HG02588 (cell line): ENCODE results near the gene ZNF709.
"Not testable (repeated sequence)": the region's sequence is repeated elsewhere in the genome, so short reads cannot be mapped to it uniquely, and the experiment has no call there.

Source experiments
- ATAC-seq: cut with Tn5 transposase; IDR thresholded peaks from one replicate; pipeline ENCODE4 v1.9.1; 2021; ENCODE audit warnings: mild to moderate bottlenecking, moderate library complexity; ENCODE audit not compliant: unreplicated experiment

Gene ZNF709

DNA sequence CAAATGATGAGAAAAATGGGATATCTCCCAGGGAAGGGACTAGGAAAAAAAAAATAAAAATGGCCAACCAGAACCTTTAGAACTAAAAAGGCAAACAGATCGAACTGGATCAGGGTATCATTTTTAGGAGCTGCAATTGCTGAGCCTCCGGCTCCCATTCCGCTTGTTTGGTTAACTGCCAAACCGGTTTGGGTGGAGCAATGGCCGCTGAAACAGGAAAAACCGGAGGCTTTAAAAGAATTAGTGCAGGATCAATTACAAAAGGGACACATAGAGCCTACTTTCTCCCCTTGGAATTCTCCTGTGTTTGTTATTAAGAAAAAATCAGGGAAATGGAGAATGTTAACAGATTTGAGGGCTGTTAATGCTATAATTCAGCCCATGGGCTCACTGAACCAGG is 31.1 kb downstream of the ZNF709 start:
- ATAC-seq = no peak

DNA sequence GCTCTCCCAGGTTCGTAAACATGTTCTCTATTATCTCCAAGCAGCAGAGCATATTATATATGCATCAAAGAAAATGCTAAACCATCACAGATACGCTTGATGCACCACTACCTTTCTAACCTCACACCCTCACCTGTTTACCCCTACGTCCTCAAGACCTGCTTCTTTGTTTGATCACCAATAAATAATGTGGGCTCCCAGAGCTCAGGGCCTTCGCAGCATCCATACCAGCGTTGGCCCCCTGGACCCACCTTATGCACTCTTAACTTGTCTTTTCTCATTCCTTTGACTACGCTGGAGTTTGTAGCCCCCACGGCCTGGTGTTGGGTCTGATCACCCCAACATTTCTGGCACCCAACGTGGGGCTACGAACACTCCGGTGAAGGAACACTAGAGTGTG is 33.8 kb downstream of the ZNF709 start:
- no peak for ATAC-seq

DNA sequence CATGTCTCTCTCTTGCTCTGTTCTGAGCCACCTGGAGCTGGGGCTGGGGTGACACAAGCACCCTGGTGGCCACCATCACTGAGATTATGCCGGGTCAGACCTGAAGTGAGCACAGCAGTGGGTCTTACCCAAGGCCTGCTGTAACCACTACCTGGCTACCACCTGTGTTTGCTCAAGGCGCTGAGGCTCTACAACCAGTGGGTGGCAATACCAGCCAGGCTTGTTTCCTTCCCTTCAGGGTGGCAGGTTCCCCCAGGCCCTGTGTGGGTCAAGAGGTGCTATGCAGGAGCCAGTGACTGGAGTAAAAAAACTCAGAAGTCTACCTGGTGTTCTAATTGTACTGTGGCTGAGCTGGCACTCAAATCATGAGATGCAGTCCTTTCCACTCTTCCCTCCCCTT is 35.8 kb downstream of the ZNF709 start:
- no peak for ATAC-seq

DNA sequence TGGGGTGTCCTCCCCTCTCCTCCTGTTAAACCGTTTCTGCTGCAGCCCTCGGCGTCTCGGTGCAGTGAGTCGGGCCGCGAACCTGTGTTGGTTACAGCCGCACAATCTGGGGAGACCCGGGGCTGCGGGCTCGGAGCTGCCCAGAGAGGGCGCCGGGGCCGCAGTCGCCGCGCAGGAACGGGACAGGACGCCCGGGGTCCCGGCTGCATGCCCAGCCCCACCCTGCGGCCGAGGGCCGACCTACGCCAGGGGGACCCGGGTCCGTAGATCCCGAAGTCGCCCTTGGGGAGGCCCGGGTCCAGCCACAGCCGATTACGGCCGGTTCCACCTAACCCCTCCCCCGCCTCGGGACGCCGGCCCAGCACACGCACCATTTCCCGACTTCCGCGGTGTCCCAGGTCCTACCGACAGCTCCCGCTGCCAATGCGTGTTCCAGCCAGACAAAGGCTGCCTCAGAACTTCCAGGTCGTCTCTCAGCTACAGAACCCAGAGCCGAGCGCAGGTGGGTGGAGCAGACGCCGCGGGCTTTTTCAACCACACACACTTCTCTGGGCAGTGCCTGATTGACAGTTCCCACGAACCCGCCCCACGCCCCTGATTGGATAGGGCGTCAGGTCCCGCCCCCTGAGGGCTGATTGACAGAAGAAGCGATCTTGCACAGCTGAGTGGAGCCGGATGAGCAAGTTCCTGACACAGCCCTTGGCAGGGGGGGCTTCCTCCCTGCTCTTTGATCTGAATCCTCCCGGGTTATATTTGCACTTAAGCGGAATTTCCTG is 43.9 kb downstream of the ZNF709 start, which contains the start of gene ZNF443:
Gene ZNF443 (minus strand): TSS at position 481 of the 776 bp plus-strand sequence. CDS start 107 bp downstream, at position 374.
- ATAC-seq = peak; percentile 93

DNA sequence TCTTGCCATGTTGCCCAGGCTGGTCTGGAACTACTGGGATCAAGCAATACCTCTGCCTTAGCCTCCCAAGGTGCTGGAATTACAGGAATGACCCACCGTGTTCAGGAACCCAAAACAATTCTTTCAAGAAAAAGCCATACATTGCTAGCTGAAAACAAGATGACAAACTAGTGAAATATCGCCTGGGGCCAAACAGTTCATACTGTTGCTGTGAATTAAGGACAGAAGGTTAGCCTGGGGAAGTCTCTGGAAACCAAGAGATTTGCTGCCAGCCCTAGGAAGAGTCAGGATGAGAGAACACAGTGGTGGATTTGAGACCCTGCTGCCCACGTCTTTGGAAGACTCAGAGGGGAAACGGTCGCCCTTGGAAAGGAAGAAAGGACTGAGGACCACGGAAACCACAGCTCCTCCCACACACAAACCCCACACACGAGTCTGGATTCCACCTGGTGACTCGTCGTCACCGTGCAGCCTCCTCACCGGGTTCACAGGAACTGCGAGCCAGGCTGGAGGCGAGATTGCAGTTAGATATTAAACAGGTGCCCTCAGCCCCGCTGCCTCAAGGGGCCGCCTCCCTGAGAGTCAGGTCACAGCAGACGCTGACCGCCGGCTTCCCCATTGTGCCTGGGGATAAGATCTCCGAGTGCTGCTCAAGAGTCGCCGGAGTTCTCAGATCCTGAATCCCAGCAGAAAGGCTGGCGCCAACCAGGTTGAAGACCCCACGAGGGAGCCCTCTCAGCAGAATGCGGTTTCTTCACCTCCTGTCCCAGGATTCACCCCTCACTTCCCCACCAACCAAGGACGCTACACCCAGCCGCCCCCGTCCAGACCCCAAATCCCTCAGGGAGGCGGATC is 44.7 kb downstream of the ZNF709 start:
- peak; percentile 22 for ATAC-seq

DNA sequence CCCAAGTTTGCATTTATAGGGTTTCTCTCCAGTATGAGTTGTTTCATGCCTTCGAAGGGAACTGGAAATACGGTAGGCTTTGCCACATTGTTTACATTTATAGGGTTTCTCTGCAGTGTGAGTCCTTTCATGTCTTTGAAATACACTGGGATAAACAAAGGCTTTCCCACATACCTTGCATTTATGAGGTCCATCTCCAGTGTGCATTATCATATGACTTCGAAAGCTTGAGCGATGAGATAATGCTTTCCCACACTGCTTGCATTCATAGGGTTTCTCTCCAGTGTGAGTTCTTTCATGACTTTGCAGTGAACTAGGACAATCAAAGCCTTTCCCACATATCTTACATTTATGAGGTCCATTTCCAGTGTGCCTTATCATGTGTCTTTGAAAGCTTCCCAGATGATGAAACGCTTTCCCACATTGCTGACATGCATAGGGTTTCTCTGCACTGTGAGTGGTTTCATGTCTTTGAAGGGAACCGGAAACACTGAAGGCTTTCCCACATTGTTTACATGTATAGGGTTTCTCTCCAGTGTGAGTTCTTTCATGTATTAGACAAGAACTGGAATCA is 53.8 kb downstream of the ZNF709 start:
- ATAC-seq = not testable (repeated sequence)

DNA sequence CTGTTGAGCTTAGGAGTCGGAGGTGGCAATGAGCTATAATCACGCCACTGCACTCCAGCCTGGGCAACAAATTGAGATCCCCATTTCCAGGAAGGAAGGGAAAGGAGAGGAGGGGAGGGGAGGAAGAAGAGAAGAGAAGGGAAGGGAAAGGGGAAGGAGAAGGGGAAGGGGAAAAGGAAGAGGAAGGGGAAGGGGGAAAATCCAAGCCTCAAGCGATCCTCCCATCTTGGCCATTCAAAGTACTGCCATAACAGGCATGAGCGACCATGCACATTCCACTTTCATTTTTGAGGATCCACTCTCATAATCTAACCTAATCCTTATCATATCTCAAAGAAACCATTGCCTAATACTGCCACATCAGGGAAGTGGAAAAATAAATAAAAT is 58.7 kb downstream of the ZNF709 start:
- ATAC-seq = no peak

DNA sequence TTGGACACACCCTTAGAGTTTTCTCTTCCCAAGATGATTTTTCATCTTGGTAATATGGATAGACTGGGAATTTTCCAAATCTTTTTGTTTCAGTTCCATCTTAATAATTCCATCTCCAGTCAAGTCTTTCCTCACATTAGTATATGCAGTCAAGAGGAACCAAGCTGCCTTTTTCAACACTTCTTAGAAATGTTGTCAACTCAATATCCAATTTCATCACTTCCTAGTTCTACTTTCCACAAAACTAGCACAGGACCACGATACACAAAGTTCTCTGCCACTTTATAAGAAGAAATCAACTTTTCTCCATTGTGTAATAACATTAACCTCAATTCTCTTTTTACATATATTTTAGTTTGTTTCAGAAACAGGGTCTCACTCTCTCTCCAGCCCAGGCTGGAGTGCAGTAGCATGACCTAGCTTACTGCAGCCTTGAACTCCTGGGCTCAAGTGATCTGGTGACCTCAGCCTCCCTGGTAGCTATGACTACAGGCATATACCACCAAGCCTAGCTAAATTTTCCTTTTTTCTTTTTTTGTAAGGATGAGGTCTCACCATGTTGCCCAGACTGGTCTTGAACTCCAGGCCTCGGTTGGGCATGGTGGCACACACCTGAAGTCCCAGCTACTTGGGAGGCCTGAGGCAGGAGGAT is 59.3 kb downstream of the ZNF709 start:
- ATAC-seq = no peak

DNA sequence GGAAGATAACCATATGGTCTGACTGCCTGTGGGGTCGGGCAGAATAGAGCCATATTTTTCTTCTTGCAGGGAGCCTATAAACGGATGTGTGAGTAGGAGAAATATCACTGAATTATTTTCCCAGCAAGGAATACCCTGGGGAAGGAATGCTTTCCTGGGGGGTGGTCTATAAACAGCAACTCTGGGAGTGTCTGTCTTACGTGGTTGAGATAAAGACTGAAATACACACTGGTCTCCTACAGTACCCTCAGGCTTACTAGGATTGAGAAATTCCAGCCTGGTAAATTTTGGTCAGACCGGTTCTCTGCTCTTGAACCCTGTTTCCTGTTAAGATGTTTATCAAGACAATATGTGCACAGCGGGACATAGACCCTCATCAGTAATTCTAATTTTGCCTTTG is 67.3 kb downstream of the ZNF709 start:
- ATAC-seq = not testable (repeated sequence)

DNA sequence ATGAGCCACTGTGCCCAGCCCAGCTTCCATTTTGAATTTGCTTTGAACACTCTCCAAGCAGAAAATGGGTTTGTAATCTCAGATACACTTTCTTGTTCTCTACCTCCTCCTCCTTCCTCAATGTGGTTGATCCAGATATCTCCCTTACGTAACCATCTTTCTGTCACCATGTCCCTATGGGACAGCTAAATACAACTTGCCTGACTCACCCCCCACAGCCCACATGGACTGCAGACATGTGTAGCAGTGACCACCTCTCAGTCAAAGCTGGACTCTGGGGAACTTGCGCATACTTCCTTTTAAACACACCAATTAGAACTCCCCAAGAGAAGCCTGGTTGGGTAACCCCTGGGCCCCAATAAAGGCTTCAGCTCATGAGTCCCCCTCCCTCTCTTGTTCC is 72.7 kb downstream of the ZNF709 start:
- no peak for ATAC-seq
